ENCODE results near the gene SSC4D.
"Not testable (repeated sequence)": the region's sequence is repeated elsewhere in the genome, so short reads cannot be mapped to it uniquely, and the experiment has no call there.

SSC4D gene

DNA sequence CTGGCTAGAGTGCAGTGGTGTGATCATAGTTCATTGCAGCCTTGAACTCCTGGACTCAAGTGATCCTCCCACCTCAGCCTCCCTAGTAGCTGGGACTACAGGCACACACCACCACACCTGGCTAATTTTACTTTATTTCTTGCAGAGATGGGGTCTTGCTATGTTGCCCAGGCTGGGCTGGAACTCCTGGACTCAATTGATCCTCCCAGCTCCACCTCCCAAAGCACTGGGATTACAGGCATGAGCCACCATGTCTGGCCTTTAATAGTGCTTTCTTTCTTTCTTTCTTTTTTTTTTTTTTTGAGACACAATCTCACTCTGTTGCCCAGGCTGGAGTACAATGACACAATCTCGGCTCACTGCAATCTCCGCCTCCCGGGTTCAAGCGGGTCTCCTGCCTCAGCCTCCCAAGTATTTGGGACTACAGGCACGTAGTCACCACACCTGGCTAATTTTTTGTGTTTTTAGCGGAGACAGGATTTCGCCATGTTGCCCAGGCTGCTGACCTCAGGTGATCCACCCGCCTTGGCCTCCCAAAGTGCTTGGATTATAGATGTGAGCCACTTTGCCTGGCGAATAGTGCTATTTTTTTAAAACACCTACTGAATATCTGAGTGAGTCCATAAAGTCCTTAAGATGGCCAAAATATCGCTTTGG, 8.3 kb upstream of the SSC4D start:
- DNase-seq, result not testable (repeated sequence)

GRCh38 chr7:76412249-76412648, 2.8 kb upstream of the SSC4D start:
- DNase-seq, result no peak

DNA sequence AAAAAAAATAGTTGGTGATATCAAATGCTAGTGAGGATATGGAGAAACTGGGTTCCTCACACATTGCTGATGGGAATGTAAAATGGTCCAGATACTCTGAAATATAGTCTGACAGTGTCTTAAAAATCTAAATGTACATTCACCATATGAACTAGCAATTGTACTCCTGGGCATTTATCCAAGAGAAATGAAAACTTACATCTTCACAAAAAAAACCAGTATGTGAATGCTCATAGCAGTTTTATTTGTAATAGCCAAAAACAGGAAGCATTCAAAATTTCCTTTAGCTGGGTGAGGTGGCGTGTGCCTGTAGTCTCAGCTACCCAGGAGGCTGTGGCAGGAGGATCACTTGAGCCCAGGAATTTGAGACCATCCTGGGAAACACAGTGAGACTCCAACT, 2.1 kb upstream of the SSC4D start:
- DNase-seq, result no peak

- no peak for DNase-seq
Observed at GRCh38 chr7:76408121-76408560, 1.4 kb downstream of the SSC4D start.

GRCh38 chr7:76407718-76408117, 1.8 kb downstream of the SSC4D start:
- DNase-seq, result no peak

GRCh38 chr7:76405738-76406137, 3.8 kb downstream of the SSC4D start:
- DNase-seq, result no peak

DNA sequence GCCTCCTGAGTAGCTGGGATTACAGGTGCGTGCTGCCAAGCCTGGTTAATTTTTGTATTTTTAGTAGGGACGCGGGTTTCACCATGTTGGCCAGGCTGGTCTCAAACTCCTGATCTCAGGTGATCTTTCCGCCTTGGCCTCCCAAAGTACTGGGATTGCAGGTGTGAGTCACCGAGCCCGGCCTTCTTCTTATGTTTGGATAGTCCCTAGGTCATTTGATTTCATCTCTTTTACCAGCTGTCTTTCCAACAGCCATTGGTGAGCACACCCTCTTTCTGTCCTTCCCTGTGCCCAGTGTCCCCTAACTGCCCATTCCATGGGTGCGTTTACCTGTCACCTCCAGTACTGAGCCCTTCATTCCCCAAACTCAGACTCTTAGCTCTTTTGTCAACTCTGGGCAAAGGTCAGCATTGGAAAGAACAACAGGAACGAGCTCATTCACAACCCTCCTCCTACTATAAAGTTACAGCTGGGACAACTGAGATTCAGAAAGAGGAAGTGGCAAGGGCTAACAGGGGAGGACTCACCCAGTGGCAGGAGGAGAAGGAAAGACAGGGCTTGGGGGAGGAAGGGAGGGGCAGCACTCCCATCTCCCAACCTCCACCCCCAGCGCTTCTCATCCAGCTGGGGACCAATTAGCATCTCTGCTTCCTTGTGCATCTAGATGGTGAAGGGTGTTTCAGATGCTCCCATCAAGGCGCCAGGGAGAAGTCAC, 5.6 kb downstream of the SSC4D start:
- peak in 1 of 2 donors; percentile 21 for DNase-seq

- DNase-seq, result not testable (repeated sequence)
Observed at GRCh38 chr7:76403097-76403496, 6.4 kb downstream of the SSC4D start.

GRCh38 chr7:76400248-76400647, 9.2 kb downstream of the SSC4D start:
- DNase-seq, result no peak

DNA sequence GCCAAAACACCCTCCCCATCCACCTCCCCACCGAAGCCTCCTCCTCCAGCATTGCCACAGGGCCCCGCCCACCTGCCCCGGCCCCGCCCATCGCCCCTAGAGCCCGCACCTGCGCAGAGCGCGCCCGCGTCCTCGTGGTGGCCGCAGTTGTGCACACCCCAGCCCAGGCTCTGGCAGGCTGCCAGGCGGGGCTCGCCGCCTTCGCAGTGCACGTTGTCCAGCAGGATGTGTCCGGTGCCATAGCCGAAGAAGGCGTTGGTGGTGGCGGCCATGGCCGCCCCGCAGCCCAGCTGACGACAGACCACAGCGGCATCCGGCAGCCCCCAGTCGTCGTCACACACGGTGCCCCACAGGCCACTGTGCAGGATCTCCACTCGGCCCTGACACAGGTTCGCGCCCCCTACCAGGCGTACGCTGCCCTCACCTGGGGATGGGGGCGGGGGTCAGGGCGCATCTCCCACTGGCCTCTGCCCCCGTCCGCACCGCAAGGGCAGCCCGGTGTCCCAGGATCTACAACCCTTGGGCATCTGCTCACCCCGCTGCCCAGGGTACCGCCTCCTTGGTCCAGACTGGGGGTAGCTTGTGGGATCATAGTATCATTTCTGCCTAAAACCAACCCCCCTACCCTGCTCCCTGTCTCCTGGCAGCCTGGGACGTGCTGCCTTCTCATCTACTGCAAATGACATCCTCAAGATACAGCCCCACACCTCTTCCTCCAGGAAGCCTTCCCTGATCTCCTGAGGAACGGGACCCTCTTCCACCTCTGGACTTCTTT, 11.9 kb downstream of the SSC4D start:
- DNase-seq, result peak; percentile 86 to 89

DNA sequence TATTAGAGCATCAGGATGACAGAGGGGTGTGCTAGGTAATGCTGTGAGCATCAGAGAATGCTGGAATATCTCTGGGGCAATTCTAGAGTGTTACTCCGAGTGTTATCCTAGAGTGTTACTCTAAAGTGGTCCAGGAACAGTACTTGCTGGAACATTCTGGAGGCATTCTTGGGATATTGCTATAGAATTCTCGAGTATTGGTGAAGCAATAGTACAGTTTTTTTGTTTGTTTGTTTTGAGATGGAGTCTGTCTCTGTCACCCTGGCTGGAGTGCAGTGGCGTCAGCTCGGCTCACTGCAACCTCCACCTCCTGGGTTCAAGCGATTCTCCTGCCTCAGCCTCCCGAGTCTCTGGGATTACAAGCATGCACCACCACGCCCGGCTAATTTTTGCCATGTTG, 12.6 kb downstream of the SSC4D start:
- DNase-seq, result no peak

DNA sequence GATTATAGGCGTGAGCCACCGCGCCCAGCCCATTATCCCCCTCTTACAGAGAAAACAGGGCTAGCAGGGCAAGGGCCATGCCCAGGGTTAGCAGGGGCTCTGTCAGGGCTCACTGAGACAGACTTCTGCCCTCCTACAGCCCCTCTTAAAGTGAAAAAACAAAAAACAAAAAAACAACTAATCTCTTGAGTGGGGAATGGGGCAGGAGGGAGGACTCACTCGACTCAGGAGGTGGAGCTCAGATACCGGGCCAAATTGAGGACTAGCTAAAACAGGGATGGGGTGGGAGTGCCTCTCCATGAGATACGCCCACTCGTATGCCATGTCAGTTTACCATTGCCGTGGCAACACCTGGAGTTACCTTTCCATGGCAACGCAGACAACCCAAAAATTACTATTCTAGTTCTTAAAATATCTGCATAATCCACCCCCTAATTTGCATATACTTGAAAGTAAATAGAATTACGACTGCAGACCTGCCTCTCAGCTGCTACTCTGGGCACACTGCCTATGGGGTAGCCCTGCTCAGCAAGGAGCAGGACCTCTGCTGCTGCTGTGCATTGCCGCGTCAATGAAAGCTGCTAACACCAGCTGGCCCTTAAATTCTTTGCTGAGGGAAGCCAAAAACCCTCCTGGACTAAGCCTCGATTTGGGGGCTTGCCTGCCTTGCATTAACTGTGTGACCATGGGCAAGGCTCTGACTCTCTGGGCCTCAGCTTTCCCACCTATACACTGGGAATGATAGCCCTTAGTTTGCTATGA, 13.4 kb downstream of the SSC4D start:
- DNase-seq, result no peak

DNA sequence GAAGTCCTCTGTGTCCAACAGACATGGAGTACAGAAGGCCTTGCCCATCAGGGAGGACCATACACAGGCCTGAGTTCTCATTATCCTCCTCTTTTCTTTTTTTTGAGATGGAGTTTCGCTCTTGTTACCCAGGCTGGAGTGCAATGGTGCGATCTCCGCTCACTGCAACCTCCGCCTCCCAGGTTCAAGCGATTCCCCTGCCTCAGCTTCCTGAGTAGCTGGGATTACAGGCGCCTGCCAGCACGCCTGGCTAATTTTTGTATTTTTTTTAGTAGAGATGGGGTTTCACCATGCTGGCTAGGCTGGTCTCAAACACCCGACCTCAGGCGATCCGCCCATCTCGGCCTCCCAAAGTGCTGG, 13.9 kb downstream of the SSC4D start:
- not testable (repeated sequence) for DNase-seq

DNA sequence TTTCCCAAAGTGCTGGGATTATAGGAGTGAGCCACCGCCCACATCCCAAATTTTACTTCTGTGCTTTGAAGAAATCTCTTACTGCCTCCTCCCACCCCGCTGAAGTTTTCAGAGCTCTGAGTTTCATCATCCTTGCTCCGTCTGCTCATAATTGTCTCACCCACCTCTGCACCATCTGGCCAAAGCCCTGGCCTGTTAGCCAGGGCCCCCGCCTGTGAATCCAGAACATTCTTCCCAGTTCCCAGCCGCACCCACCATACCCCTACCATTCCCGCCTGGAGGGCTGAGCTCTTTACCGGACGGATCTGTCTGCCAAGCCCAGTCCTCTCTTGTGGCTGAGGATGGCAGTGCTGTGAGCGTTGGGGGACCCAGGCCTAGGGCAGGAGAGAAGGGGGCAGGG, 14.5 kb downstream of the SSC4D start:
- DNase-seq, result no peak

DNA sequence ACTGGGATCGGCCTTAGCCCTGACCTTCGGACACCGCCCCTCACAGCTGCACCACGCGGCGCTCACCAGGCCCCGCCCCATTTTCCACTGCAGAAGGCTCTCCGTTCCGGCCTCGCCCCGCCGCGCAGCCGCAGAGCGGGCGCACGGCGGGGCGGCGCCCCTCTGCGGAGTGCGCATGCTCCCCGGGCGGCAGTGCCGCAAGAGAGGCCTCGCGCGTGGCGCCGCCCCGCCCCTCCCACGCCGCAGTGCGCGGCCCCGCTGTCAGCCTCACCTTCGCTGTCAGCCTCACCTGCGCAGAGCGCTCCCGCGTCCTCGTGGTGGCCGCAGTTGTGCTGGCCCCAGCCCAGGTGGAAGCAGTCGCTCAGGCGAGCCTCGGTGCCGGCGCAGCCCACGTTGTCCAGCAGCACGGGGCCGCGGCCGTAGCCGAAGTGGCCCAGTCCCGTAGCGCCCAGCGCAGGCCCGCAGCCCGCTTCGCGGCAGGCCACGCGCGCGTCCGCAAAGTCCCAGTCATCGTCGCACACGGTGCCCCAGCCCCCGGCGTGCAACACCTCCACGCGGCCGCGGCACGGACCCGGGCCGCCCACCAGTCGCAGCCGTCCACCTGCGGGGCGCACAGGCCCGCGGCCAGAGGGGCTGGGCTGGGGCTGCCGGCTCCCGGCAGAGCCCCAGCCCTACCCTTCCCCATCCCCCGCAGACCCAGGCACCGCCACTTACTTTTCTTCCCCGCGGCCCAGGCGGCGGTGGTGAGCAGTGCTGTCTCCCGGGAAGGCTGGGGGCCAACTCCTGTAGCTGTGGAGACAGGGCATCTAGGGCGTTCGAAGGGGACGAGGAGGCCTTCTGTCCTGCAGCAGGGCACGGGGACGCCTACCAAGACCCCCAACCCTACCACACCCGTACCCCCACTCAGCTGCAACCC, 16.1 kb downstream of the SSC4D start:
- DNase-seq, result peak; percentile 93 to 94

- no peak for DNase-seq
Observed at GRCh38 chr7:76392531-76393115, 16.9 kb downstream of the SSC4D start.

- no peak for DNase-seq
Observed at GRCh38 chr7:76390092-76390491, 19.4 kb downstream of the SSC4D start.

DNA sequence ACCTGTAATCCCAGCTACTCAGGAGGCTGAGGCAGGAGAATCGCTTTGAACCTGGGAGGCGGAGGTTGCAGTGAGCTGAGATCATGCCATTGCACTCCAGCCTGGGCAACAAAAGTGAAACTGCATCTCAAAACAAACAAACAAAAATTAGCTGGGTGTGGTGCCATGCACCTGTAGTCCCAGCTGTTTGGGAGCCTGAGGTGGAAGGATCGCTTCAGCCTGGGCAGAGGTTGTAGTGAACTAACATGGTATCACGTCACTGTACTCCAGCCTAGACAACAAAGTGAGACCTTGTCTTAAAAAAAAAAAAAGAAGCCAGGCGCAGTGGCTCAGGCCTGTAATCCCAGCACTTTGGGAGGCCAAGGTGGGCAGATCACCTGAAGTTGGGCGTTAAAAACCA, 21.7 kb downstream of the SSC4D start:
- DNase-seq, result not testable (repeated sequence)

DNA sequence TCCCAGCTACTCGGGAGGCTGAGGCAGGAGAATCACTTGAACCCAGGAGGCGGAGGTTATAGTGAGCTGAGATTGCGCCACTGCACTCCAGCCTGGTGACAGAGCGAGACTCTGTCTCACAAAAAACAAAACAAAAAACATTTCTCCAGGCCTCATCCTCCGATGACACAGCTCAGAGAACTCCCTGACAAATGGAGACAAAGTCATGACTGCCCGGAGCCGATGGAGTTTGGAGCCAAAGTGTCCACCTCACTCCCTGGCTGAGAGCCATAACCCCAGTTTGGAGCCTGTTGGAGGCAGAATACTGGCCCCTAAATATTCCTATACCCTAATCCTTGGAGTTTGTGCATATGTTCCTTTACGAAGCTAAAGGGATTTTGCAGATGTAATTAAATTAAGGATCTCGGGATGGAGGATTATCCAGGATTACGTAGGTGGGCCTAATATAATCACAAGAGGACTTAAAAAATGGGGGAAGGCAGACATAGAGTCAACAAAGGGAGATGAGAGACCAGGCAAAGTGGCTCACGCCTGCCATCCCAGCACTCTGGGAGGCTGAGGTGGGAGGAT, 22.7 kb downstream of the SSC4D start:
- DNase-seq, result no peak

DNA sequence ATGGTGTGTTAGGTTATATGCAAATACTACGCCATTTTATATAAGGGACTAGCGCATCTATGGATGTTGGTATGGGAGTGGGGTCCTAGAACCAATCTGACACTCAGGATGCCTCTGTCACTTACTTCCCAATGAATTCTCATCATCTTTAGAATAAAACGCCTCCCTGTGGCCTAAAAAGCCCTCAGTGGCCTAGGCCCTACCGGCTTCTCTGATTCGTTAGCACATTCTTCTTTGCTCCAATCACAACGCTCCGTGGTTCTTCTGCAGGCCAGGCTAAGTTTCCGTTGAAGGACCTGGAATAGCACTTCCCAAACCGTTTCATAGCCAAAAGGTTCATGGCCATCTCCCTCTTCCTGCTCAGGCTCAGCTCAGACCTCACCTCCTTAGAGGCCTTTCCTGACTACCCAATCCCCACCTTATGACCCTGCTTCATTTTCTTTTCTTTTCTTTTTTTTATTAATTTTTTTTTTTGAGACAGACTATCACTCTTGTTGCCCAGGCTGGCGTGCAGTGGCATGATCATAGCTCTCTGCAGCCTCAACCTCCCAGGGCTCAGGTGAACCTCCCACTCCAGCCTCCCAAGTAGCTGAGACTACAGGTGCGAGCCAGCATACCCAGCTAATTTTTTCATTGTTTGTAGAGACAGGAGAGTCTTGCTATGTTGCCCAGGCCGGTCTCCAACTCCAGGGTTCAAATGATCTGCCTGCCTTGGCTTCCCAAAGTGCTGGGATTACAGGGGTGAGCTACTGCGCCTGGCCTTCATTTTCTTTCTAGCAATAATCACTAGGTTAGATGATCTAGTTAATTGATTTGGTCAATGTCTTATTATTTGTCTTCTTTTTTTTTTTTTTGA, 26.2 kb downstream of the SSC4D start:
- DNase-seq, result no peak
